ENCODE results near the gene TMEM86A. TPM values are rescaled to one million over a fixed set of nuclear protein-coding genes. Genes with fewer than 3 reads are reported as not detected.

TMEM86A gene
- total and polyA plus RNA-seq, 2 of the 8 experiments (the other 6 are each of a cell fraction or from before 2014, with no cell fraction given) = 1.5 to 1.7 TPM

GRCh38 chr11:18710545-18710944 is 12.0 kb downstream of the TMEM86A start:
- no peak overlapping the region for H3K18ac ChIP-seq (ENCODE audit: extremely low read depth, low read length)
- no peak overlapping the region for H3K4me3 ChIP-seq (ENCODE audit: extremely low read depth in 1 of 4, insufficient read depth in 2 of 4, low read depth in 3 of 4, low read length in 4 of 4)
- H2BK5ac ChIP-seq (ENCODE audit: low read depth, low read length) = no peak overlapping the region
- no peak overlapping the region for H3K23ac ChIP-seq (ENCODE audit: insufficient read length)
- no peaks in the 10 kb centered on the region for H3K36me3 ChIP-seq (ENCODE audit: control insufficient read depth in 2 of 4, insufficient read depth in 4 of 4, low read length in 3 of 4)
- H3K4me2 ChIP-seq (ENCODE audit: insufficient read depth in 1 of 2, low read depth in 2 of 2, low read length in 2 of 2) = no peak overlapping the region
- POLR2A ChIA-PET (ENCODE audit: partially characterized antibody) = no interaction called here
- H3K27me3 ChIP-seq (replicated peaks in 1 of 4; ENCODE audit: control insufficient read depth in 3 of 4, extremely low read depth in 1 of 4, insufficient read depth in 3 of 4, low read length in 3 of 4) = peaks cover 0 to 5% (median 0%) of the 10 kb centered on the region in 4 experiments; a peak in 4 of 7 replicates
- H2BK120ac ChIP-seq (replicated peaks; ENCODE audit: low read depth, low read length) = no peak overlapping the region
- no peaks in the 10 kb centered on the region for H3K4me1 ChIP-seq (replicated peaks in 1 of 4; ENCODE audit: control insufficient read depth in 3 of 4, insufficient read depth in 4 of 4, low read length in 3 of 4)
- DNase-seq (ENCODE audit: low read depth in 1 of 2, low spot score in 2 of 2) = no peak
- H3K27ac ChIP-seq (ENCODE audit: low read depth, low read length) = no peak overlapping the region
- no peak overlapping the region for H2AFZ ChIP-seq (ENCODE audit: low read length)
- no peak overlapping the region for H2BK20ac ChIP-seq (ENCODE audit: low read length)
- no peaks in the 10 kb centered on the region for H3K79me2 ChIP-seq (ENCODE audit: control insufficient read depth in 1 of 2, insufficient read depth in 2 of 2, low read length in 2 of 2)
- no peak overlapping the region for H3K56ac ChIP-seq (replicated peaks; ENCODE audit: insufficient read length, low read depth, low read length)
- 91% methylated on average over 5 of the region's 5 CpGs; no CpG with 5 or more reads in 1 of the 2 experiments for WGBS, 2 experiments (ENCODE audit: extremely low coverage in 1 of 2, insufficient coverage in 1 of 2, insufficient read length in 1 of 2, insufficient replicate concordance in 2 of 2, low coverage in 1 of 2, low lambda C conversion rate in 2 of 2, missing lambda C conversion rate in 1 of 2)
- no peaks in the 10 kb centered on the region for H3K9me3 ChIP-seq (ENCODE audit: insufficient read depth in 2 of 2, low read depth in 1 of 2, low read length in 1 of 2)
- no peak overlapping the region for H4K8ac ChIP-seq (ENCODE audit: extremely low read depth, insufficient read depth, low read length)
- H4K20me1 ChIP-seq (replicated peaks in 1 of 2; ENCODE audit: control insufficient read depth in 1 of 2, insufficient read depth in 2 of 2, low read length in 2 of 2) = no peaks in the 10 kb centered on the region
- H4K5ac ChIP-seq (ENCODE audit: insufficient read length, low read depth, low read length) = no peak overlapping the region
- H3K14ac ChIP-seq (ENCODE audit: insufficient read length) = no peak overlapping the region
- CTCF ChIA-PET (ENCODE audit: partially characterized antibody) = no interaction called here
- no peaks in the 10 kb centered on the region for H3K79me1 ChIP-seq (ENCODE audit: low read depth, low read length)
- H2BK15ac ChIP-seq (ENCODE audit: low read length) = no peak overlapping the region
- H2BK12ac ChIP-seq (ENCODE audit: low read depth, low read length) = no peak overlapping the region
- no peak overlapping the region for H4K91ac ChIP-seq (replicated peaks; ENCODE audit: insufficient read length, low read length)
- H3K4ac ChIP-seq (replicated peaks; ENCODE audit: insufficient read length, low read depth, low read length) = no peak overlapping the region
- H2AK5ac ChIP-seq (ENCODE audit: low read depth, low read length) = no peak overlapping the region
- no peak overlapping the region for H3K9ac ChIP-seq (replicated peaks in 1 of 4; ENCODE audit: extremely low read depth in 1 of 4, low read depth in 3 of 4, low read length in 3 of 4)
- FAIRE-seq = no peak
- H3K23me2 ChIP-seq (ENCODE audit: low read depth, low read length) = peaks cover 7% of the 10 kb centered on the region; the same call in 1 of the 2 replicates
- TF ChIP-seq POLR2A (IDR thresholded peaks at IDR 0.05; ENCODE audit: control extremely low read depth in 1 of 2, low read depth in 2 of 2, low read length in 2 of 2) (no peak), POU5F1 (IDR thresholded peaks at IDR 0.05; ENCODE audit: low read depth, low read length) (no peak), SIX5 (IDR thresholded peaks at IDR 0.05; ENCODE audit: low read depth, low read length) (no peak), TAF7 (optimal IDR thresholded peaks at IDR 0.05; ENCODE audit: borderline replicate concordance, low read depth, low read length) (no peak), KDM1A (IDR thresholded peaks at IDR 0.05; ENCODE audit: borderline replicate concordance, low read length) (no peak)
- TF ChIP-seq, protein P1, sequence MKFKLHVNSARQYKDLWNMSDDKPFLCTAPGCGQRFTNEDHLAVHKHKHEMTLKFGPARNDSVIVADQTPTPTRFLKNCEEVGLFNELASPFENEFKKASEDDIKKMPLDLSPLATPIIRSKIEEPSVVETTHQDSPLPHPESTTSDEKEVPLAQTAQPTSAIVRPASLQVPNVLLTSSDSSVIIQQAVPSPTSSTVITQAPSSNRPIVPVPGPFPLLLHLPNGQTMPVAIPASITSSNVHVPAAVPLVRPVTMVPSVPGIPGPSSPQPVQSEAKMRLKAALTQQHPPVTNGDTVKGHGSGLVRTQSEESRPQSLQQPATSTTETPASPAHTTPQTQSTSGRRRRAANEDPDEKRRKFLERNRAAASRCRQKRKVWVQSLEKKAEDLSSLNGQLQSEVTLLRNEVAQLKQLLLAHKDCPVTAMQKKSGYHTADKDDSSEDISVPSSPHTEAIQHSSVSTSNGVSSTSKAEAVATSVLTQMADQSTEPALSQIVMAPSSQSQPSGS (IDR thresholded peaks at IDR 0.05; ENCODE audit: low read length) = no peak
